Measurements from ENCODE around the gene SPI1. TPM values are rescaled to one million over a fixed set of nuclear protein-coding genes. Genes with fewer than 3 reads are reported as not detected.
A peak's percentile ranks its signal among the peaks of the same experiment; 100 is the strongest.

SPI1 gene
- total and polyA plus RNA-seq, 8 donors = 1.0 to 24.2 (median 5.6) TPM

DNA sequence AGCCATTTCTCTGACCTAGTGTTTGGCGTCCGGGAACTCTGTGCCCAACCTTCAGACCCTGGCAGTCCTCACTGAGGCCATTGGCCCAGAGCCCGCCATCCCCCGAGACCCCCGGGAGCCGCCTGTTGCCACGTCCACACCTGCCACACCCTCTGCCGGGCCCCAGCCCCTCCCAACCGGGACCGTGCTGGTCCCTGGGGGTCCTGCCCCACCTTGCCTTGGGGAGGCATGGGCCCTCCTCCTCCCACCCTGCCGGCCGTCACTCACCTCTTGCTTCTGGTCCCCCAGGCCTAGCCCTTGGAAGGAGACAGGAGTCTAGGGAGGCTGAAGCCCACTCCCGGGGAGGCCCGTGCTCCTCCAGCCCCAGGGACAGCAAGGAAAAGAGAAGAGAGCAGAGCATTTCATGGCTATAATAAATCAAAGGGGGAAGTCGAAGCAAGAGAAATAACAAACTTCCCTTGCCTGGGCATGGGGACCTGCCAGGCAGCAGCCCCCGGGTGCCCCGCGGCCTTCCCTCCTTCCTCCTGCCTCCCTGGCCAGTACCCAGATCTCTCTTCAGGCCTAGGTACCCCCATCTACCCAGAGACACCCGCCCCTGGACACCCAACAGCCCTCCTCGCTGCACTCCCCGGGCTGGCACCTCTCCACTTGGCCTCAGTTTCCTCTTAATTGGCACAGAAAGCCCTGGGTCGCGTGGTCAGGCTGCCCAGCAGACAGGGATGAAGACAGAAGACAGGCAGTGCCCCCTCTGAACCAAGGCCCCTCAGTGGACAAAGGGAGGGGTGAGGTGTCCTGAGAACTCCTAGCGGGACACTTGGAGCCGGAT, 17.1 kb upstream of the SPI1 start:
- ATAC-seq = no peak
- no peaks in the 10 kb centered on the region for H3K36me3 ChIP-seq
- H3K9me3 ChIP-seq = no peaks in the 10 kb centered on the region
- H3K27me3 ChIP-seq = no peaks in the 10 kb centered on the region
- TF ChIP-seq CTCF (IDR thresholded peaks at IDR 0.05) = no peak
- peak in 3 of 6 donors; percentile 30 to 79 (median 50) for DNase-seq
- intact Hi-C loops (cut with DNase I) = no loop called here
- H3K4me3 ChIP-seq = peak overlapping the region in 1 of 4 donors; percentile 10
- FAIRE-seq = no peak
- H3K4me1 ChIP-seq = peaks cover 0 to under 1% (median 0%) of the 10 kb centered on the region in 3 donors
- peak overlapping the region in 2 of 4 donors; percentile 61 to 78 for H3K27ac ChIP-seq
- 77 to 86% methylated on average over 25 of the region's 25 CpGs for WGBS, 2 donors

GRCh38 chr11:47394322-47395222, 16.2 kb upstream of the SPI1 start:
- Histone ChIP-seq H3K36me3 (no peaks in the 10 kb centered on the region), H3K9me3 (no peaks in the 10 kb centered on the region), H3K27me3 (no peaks in the 10 kb centered on the region), H3K27ac (peak overlapping the region in 2 of 4 donors; percentile 61 to 78), H3K4me1 (no peaks in the 10 kb centered on the region), H3K4me3 (peak overlapping the region in 1 of 4 donors; percentile 10)
- TF ChIP-seq CTCF (IDR thresholded peaks at IDR 0.05) = no peak
- ATAC-seq (peak in 3 of 4 donors; percentile 34 to 58 (median 46)), FAIRE-seq (no peak), DNase-seq (peak in 1 of 6 donors; percentile 52)
- 84 to 86% methylated on average over 36 to 39 of the region's 39 CpGs for WGBS, 2 donors
- intact Hi-C loops (cut with DNase I) = no loop called here

- no peaks in the 10 kb centered on the region for H3K9me3 ChIP-seq
- H3K36me3 ChIP-seq = no peaks in the 10 kb centered on the region
- H3K27me3 ChIP-seq = no peaks in the 10 kb centered on the region
- 89 to 92% methylated on average over 9 of the region's 9 CpGs for WGBS, 2 donors
- DNase-seq = no peak
- H3K4me3 ChIP-seq = peak overlapping the region in 1 of 4 donors; percentile 5
- no peak for TF ChIP-seq CTCF (IDR thresholded peaks at IDR 0.05)
- no peaks in the 10 kb centered on the region for H3K4me1 ChIP-seq
- peak overlapping the region in 2 of 4 donors; percentile 61 to 78 for H3K27ac ChIP-seq
- no peak for FAIRE-seq
- intact Hi-C loops (cut with DNase I) = no loop called here
- peak in 2 of 4 donors; percentile 9 to 10 for ATAC-seq
These were observed 15.6 kb upstream of the SPI1 start for GRCh38 chr11:47394050-47394321.

GRCh38 chr11:47393163-47394049, 15.1 kb upstream of the SPI1 start:
- no peak for TF ChIP-seq CTCF (IDR thresholded peaks at IDR 0.05)
- no peaks in the 10 kb centered on the region for H3K36me3 ChIP-seq
- 78 to 86% methylated on average over 19 to 20 of the region's 20 CpGs for WGBS, 2 donors
- DNase-seq = peak in 2 of 6 donors; percentile 48 to 55
- ATAC-seq = peak in 3 of 4 donors; percentile 37 to 54 (median 43)
- no peaks in the 10 kb centered on the region for H3K9me3 ChIP-seq
- no peak overlapping the region for H3K4me3 ChIP-seq
- H3K27ac ChIP-seq = peak overlapping the region in 2 of 4 donors; percentile 61 to 78
- no peak for FAIRE-seq
- intact Hi-C loops (cut with DNase I) = no loop called here
- H3K27me3 ChIP-seq = no peaks in the 10 kb centered on the region
- no peaks in the 10 kb centered on the region for H3K4me1 ChIP-seq
